Activated CD4-positive, CD25-positive, alpha-beta regulatory T cell treated with anti-CD3 and anti-CD28 coated beads, Interleukin-2, amount 50 U/mL, for 16 hours (primary cell): ENCODE results near the gene SV2C.
"Not testable (repeated sequence)": the region's sequence is repeated elsewhere in the genome, so short reads cannot be mapped to it uniquely, and the experiment has no call there.

Source experiments
- DNase-seq: peaks from one replicate; pipeline ENCODE4 v3.0.0-alpha.2; 2020; ENCODE audit warnings: low read depth, low spot score

SV2C gene

DNA sequence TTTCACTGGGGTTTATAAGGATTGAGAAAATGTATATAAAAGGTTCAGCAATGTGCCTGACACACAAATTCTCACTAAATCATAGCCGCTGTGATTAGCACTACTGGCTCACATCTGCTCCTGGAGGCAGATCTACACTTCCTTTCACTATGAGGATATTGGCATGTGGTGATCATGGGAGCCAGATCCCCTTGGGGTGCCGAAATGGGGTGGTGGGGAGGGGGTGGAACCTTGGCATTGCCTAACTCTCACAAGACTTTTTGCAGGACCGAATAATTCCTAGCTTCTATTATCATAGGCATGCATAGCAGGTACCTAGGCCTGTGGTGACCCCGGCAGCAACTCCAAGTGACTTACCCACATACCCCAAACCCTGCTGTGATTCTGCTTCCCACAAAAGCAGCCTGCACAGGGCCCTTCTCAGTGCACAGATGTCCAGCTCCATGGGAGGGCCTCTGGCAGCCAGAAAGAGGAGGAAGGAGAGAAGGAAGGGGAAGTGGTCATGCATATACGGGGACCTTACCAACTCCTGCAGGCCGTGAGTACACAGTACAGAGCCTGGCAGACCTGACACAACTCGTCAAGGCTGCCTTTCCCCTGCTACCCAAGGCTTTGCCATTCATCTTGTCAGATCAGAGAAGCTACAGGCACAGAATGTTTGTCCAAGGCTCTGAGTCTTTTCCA is 258.6 kb downstream of the SV2C start:
- DNase-seq: no peak

DNA sequence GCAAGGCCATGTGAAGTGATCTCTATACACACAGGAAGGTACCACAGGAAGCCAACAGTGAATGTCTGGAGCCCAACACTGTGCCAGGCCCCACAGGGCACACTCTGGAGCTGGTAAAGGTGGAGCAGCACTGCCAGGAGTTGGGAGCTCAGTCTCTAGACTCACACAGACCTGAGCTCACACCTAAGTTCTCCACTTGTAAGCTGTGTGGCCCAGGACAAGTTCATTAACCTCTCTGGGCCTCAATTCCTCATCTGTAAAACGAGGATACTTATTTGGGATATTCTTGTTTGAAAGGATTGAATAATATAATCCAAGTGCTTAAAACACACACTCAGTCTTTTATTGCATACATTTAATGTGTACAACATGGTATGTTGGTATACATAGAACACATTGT is 259.3 kb downstream of the SV2C start:
- no peak for DNase-seq

DNA sequence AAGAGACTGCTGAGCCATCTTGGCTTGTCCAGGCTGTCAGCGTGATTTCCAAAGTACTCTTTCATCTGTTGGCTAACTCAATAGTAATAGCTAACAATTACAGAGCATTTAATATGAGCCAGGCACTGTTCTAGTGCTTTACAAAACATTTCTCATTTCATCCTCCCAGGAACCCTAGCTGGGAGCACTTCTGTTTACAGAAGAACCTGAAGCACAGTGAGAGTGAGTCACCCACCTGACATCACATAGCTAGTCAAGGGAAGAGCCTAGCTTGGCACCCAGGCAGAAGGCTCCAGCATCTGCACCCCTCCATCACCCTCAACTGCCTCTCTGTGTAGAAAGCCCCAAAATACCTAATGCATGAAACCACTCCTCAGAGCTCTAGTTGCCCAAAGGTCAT is 262.4 kb downstream of the SV2C start:
- no peak for DNase-seq

DNA sequence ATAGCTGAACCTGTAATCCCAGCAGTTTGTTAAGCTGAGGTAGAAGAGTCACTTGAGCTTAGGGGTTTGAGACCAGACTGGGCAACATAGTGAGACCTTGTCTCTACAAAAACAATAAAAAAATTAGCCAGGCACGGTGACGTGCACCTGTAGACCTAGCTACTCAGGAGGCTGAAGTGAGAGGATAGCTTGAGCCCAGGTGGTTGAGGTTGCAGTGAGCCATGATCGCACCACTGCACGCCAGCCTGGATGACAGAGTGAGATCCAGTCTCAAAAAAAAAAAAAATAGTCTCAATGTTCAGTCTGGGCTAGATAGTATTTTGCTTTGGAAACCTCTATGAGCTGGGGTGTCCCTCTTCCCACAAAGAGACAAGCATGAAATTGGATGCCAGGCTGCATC is 268.0 kb downstream of the SV2C start:
- no peak for DNase-seq

DNA sequence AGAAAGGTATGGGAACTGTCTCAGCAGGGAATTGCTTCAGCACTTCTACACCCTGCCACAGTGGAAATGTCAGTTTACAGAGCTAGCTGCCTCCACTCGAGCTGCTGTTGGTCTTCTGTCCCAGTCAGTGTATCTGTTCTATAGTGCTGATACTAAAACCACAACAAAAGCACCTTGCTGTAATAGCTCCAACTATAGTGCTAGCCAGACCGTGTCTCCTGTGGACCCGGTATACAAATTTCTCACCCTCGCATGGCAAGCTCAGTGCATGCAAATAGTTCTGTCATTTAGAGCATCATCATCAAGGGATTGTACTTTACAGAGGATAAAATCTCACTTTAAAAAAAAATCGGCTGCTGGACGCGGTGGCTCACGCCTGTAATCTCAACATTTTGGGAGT is 268.4 kb downstream of the SV2C start:
- DNase-seq: no peak

DNA sequence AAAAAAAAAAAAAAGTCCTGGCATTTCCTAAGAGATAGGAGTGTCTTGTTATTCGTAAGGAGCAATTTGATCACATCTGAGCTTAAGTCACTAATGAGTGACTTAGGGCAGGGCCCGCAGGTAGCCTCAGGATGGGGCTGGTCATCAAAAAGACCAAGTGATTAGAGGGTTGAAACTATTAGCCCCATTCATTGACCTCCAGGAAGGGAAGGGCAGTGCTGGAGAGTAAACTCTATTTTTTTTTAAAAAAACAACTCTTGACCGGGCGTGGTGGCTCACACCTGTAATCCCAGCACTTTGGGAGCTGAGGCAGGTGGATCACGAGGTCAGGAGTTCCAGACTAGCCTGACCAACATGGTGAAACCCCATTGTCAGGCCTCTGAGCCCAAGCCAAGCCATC is 273.7 kb downstream of the SV2C start:
- no peak for DNase-seq

GRCh38 chr5:76363352-76364225 is 280.4 kb downstream of the SV2C start:
- no peak for DNase-seq

GRCh38 chr5:76364226-76364589 is 281.0 kb downstream of the SV2C start:
- DNase-seq: no peak

GRCh38 chr5:76365561-76365960 is 282.4 kb downstream of the SV2C start:
- no peak for DNase-seq

DNA sequence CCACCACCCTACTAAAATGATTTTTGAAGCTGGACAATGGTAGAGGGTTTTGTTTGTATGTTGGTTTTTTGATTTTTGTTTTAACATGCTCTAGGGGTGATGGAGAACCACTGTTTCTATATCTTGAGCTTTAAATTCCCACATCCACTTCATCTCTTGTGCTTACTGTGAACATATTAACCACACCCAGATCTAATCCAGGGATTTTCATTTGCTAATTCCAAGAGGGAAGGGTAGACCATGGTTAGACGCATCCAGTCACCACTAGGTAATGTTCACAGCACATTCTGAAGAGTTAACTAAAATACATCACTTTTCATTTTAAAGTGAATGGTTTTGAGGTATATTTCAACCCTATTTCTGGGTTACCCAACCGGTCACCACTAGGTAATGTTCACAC is 283.4 kb downstream of the SV2C start:
- DNase-seq: no peak

DNA sequence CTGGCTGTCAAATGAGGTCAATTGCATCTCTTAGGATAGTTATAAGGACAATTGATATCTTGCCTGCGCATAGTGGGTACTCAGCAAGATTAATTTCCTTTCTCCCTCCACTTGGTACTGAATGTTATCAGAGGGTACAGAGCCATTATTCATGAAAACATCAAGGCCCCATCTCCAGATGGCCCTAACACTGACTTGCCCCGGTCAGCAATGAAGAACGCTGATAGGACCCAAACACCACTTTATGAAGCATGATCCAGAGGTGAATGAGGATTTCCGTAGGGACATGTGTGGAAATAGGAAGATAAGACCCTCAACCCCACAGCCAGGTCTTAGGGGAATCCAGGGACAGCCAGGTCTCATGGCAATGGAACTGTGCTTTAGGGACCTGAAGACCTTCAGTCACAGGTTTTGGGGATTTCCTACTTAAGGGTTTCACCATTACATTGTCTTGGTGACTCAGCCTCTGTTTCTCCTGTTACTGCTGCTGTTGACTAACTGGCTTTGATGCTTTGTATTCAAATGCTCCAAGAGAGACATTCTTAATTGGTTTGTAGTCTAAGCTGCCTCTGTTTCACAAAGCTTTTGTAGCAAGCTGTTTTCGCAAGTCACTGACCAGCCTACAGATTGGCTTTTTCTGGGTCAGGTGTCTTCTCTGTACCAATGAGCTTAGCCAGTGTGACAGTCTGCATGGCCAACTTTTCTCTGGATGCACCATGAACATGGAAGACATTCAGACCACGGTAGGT is 284.6 kb downstream of the SV2C start:
- DNase-seq: no peak

DNA sequence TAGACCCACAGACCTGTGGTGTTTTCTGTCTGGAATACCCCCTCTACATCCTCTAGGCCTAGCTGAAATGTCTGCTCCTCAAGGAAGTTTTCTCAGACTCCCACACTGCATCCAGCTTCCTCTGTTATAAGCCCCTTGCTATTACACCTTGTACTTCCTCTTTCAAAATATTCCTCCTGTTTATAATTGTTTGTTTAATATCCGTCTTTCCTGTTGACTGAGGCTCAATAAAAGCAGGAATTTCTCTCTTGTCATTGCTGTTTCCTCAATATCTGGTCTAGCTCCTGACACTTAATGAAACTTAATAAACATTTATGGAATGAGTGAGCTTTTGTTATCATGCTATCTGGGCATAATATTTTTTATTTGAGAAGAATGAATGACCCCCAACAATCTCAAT is 285.8 kb downstream of the SV2C start:
- no peak for DNase-seq

- not testable (repeated sequence) for DNase-seq
Observed at GRCh38 chr5:76369668-76370067, 286.5 kb downstream of the SV2C start.

DNA sequence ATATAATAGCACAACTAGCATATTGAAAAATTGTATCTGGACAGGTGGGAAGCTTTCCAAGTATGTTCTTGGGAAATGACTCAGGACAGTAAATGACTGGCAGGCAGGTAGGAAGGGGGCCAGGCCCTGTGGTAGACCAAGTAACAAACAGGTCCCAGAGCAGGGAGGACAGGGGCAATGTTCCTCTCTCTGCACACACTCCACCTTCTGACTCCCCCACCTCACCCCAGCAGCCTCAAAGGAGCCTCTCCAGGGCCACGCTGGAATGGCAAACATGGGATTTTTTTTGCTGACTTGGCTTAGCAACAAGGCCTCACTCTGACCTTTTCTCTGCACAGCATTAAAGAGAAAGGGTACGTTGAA is 288.8 kb downstream of the SV2C start:
- no peak for DNase-seq

DNA sequence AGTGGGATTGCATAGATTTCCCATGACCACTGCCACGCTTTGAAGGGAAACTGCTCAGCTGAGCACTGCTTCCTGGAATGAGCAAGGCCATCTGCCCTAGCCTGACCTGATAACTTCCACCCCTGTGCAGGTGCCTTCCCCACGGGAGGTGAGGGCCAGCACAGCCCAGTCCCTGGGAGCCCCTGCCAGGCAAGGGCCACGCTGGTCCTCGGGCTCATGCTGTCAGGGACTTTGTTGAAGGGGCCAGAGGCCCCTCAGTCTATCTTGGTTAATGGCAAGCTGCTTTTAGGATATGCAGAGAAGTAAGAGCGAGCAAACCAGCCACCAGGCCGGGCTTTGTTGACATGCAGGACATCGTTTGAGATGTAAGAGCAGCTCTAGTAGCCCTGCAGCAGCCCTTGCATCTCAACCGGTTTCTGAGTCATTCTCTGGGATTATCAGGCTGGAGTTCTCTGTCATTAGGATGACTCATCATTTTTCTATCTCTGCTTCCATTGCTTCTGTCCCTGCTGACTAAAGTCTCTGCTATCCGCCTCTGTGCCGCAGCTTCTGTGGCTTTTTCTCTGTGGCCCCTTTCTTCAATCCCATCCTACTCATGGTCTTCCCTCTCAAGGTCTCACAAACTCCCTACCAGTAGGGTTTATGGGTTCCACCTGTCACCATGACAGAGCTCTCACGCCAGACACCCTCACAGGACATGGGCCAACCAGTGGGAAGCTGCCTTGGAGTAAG is 289.3 kb downstream of the SV2C start:
- no peak for DNase-seq

- no peak for DNase-seq
Observed at GRCh38 chr5:76376148-76376865, 293.1 kb downstream of the SV2C start.

GRCh38 chr5:76376866-76377230 is 293.7 kb downstream of the SV2C start:
- DNase-seq: no peak

- DNase-seq: no peak
Observed at GRCh38 chr5:76378355-76378754, 295.2 kb downstream of the SV2C start.

DNA sequence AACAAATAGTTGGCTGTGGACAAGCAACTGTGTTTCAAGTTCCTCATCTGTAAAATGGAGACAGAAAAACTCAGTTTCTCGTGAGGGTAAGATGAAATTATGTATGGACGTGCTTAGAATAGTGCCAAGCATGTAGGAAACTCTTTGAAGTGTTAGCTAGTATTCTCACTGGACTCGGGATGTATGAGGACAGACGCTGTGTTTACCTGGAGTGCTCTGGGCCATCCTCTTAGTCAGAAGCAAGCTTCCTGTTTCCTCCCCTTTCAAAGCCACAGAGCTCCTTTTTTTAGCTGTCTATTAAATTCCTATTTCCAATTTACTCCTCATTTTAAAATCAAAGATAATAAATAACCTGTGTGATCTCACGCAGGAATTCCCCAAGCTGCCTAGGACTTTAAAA is 296.1 kb downstream of the SV2C start:
- DNase-seq: no peak

DNA sequence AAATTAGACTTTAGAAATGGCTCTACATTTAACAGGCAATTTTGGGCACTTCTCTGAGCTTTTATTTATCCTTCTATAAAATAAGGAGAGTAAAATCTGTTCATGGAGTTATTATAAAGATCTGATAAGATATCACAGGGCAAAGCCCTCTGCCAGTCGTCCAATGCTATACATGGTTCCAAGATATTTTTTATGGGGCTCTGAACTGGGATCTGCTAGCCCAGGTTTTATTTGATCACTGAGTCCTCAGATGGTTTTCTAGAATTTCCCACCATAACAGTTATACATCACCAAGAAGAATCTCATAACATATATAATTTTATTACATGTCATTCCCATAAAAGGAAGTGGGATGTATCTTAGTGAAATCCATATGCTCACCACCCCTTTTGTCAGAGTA is 296.7 kb downstream of the SV2C start:
- no peak for DNase-seq

DNA sequence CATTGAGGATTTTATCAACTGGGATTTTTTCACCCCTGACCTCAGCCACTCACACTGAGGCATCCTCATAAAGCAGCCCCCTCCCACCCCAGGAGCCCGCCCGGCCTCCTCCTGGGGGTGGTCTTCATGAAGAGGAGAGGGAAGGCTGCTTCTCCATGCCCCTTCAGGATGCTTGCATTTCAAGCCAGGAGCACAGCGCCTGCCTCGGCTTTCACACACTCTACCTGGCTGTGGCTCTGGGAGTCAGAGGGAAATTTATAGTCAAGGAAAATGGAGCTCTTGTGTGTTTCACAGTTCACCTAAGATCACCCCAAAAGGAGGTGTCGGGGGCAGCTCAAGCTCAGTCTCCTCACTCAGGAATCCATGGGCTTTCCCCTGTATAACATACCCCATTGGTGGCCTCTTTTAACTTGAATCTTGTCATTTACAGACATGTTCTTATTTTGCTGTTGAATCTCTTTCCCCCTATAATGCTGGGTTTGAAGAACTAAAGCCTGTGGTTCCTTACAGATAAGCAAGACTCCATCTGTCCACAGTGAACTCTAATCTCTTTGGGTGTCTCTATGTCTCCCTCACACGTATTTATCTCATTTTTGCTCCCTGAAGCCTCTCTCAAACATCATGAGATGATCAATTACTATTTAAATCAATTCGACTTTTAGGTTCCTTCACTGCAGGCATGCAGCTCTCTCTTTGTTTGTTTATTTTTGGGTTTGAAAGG is 297.3 kb downstream of the SV2C start:
- no peak for DNase-seq
